Uterus (tissue), 2 donors: ENCODE measurements around the gene SOX9.

Source experiments
- POLR2A ChIP-seq, 2 donors: fragments of 450-650 bp; IDR thresholded peaks; one replicate each; pipeline ENCODE4 v1.6.1; 2016; ENCODE audit warnings: antibody characterized with exemption in 2 of 2, mild to moderate bottlenecking in 1 of 2, moderate library complexity in 1 of 2
- TF ChIP-seq, protein P1 (sequence below), 4 experiments: fragments of 200-600 bp in 2 of 4; fragments of 450-650 bp in 2 of 4; sonication (generic) in 2 of 4; IDR thresholded peaks; one replicate each; pipeline ENCODE4 v1.5.1; 2016 to 2019; ENCODE audit warnings: antibody characterized with exemption in 4 of 4, mild to moderate bottlenecking in 2 of 4, moderate library complexity in 1 of 4

DNA sequence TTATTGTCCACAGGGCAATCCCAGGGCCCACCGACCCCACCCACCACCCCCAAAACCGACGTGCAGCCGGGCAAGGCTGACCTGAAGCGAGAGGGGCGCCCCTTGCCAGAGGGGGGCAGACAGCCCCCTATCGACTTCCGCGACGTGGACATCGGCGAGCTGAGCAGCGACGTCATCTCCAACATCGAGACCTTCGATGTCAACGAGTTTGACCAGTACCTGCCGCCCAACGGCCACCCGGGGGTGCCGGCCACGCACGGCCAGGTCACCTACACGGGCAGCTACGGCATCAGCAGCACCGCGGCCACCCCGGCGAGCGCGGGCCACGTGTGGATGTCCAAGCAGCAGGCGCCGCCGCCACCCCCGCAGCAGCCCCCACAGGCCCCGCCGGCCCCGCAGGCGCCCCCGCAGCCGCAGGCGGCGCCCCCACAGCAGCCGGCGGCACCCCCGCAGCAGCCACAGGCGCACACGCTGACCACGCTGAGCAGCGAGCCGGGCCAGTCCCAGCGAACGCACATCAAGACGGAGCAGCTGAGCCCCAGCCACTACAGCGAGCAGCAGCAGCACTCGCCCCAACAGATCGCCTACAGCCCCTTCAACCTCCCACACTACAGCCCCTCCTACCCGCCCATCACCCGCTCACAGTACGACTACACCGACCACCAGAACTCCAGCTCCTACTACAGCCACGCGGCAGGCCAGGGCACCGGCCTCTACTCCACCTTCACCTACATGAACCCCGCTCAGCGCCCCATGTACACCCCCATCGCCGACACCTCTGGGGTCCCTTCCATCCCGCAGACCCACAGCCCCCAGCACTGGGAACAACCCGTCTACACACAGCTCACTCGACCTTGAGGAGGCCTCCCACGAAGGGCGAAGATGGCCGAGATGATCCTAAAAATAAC is 3.0 kb downstream of the SOX9 start:
- TF ChIP-seq, protein P1, sequence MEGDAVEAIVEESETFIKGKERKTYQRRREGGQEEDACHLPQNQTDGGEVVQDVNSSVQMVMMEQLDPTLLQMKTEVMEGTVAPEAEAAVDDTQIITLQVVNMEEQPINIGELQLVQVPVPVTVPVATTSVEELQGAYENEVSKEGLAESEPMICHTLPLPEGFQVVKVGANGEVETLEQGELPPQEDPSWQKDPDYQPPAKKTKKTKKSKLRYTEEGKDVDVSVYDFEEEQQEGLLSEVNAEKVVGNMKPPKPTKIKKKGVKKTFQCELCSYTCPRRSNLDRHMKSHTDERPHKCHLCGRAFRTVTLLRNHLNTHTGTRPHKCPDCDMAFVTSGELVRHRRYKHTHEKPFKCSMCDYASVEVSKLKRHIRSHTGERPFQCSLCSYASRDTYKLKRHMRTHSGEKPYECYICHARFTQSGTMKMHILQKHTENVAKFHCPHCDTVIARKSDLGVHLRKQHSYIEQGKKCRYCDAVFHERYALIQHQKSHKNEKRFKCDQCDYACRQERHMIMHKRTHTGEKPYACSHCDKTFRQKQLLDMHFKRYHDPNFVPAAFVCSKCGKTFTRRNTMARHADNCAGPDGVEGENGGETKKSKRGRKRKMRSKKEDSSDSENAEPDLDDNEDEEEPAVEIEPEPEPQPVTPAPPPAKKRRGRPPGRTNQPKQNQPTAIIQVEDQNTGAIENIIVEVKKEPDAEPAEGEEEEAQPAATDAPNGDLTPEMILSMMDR (IDR thresholded peaks at IDR 0.05): no peak
- no peak for TF ChIP-seq POLR2A (IDR thresholded peaks at IDR 0.05)
